Fibroblast of lung (primary cell): ENCODE results near the gene TP63. TPM values are rescaled to one million over a fixed set of nuclear protein-coding genes. Genes with fewer than 3 reads are reported as not detected.
A peak's percentile ranks its signal among the peaks of the same experiment; 100 is the strongest.

ENCODE experiments used
- DNase-seq, 2 donors: peaks; one replicate each; pipeline versions ENCODE4 v3.0.0 to v3.0.0-alpha.2; 2010; ENCODE audit warnings: low read depth in 2 of 2
- H2AFZ ChIP-seq: 2 replicates; pipeline ENCODE4 v1.5.1; 2012; ENCODE audit warnings: low read length, control low read depth, inconsistent platforms
- H3K27ac ChIP-seq: 2 replicates; pipeline ENCODE4 v1.5.1; 2011; ENCODE audit warnings: low read length, control low read depth; ENCODE audit not compliant: insufficient read depth
- H3K27me3 ChIP-seq: 2 replicates; pipeline ENCODE4 v1.5.1; 2011; ENCODE audit warnings: mild to moderate bottlenecking, low read length; ENCODE audit not compliant: control insufficient read depth, insufficient read depth
- H3K36me3 ChIP-seq: 2 replicates; pipeline ENCODE4 v1.5.1; 2011; ENCODE audit warnings: low read length; ENCODE audit not compliant: control insufficient read depth, insufficient read depth
- H3K4me1 ChIP-seq: 2 replicates; pipeline ENCODE4 v1.5.1; 2011; ENCODE audit warnings: low read length; ENCODE audit not compliant: control insufficient read depth, insufficient read depth; ENCODE audit errors: extremely low read depth
- H3K4me2 ChIP-seq: 2 replicates; pipeline ENCODE4 v1.5.1; 2011; ENCODE audit warnings: low read length, control low read depth; ENCODE audit not compliant: insufficient read depth; ENCODE audit errors: extremely low read depth
- H3K4me3 ChIP-seq, 4 experiments: fragments of 200-600 bp in 1 of 4; sonication (generic) in 1 of 4; replicated peaks in 1 of 4; 2 replicates each; pipeline ENCODE4 v1.5.1; 2011 to 2016; ENCODE audit warnings: low read length in 4 of 4, low read depth in 3 of 4, mild to moderate bottlenecking in 3 of 4, control low read depth in 2 of 4, inconsistent platforms in 1 of 4, mixed read lengths in 1 of 4; ENCODE audit not compliant: insufficient read depth in 1 of 4; ENCODE audit errors: control extremely low read depth in 1 of 4
- H3K79me2 ChIP-seq: 2 replicates; pipeline ENCODE4 v1.5.1; 2012; ENCODE audit warnings: mild to moderate bottlenecking, low read length, inconsistent platforms; ENCODE audit not compliant: control insufficient read depth, insufficient read depth
- H3K9ac ChIP-seq: 2 replicates; pipeline ENCODE4 v1.5.1; 2011; ENCODE audit warnings: mild to moderate bottlenecking, low read length, control low read depth; ENCODE audit not compliant: insufficient read depth
- H3K9me3 ChIP-seq: 2 replicates; pipeline ENCODE4 v1.5.1; 2012; ENCODE audit warnings: low read depth, low read length; ENCODE audit not compliant: control insufficient read depth, insufficient read depth
- H4K20me1 ChIP-seq: 2 replicates; pipeline ENCODE4 v1.5.1; 2011; ENCODE audit warnings: low read length; ENCODE audit not compliant: control insufficient read depth, insufficient read depth; ENCODE audit errors: extremely low read depth
- CTCF ChIP-seq, 2 donors: IDR thresholded peaks in 1 of 2; conservative IDR thresholded peaks in 1 of 2; 1 replicate in 1 of 2; 2 replicates in 1 of 2; pipeline ENCODE4 v1.5.1; 2011 to 2012; ENCODE audit warnings: low read length in 2 of 2, control low read depth in 1 of 2, inconsistent platforms in 1 of 2, low read depth in 1 of 2, mild to moderate bottlenecking in 1 of 2
- EZH2 ChIP-seq: IDR thresholded peaks from 2 replicates; pipeline ENCODE4 v1.5.1; 2012; ENCODE audit warnings: low read length, control low read depth, mild to moderate bottlenecking; ENCODE audit errors: missing control alignments
- polyA plus RNA-seq, 2 donors: library from polyadenylated mRNA; depleted of rRNA in 1 of 2; stranded (reverse) in 1 of 2; unstranded in 1 of 2; fragments of >200 nt; gene quantifications; 2 replicates each; pipeline ENCODE4 v1.2.1, GENCODE V29; 2011 to 2012; ENCODE audit warnings: missing spikeins in 1 of 2
- total RNA-seq: library from RNA; depleted of rRNA; stranded (reverse); fragments of >200 nt; gene quantifications from 2 replicates; pipeline ENCODE4 v1.2.1, GENCODE V29; 2014

Gene TP63
- total and polyA plus RNA-seq, 2 donors (not counting 1 experiment from before 2014, with no cell fraction given), result 0.06 TPM; not detected in 1

GRCh38 chr3:189629803-189630455 lies 1.3 kb upstream of the TP63 start:
- H3K4me3 ChIP-seq, result no peak overlapping the region
- H3K9me3 ChIP-seq, result no peaks in the 10 kb centered on the region
- peak in 1 of 2 donors; percentile 9 for DNase-seq
- TF ChIP-seq EZH2, result no peak
- TF ChIP-seq CTCF (conservative IDR thresholded peaks at IDR 0.05 in 1 of 2, IDR thresholded peaks at IDR 0.05 in 1 of 2; ENCODE audit: low read depth in 1 of 2, low read length in 2 of 2), result no peak
- H3K9ac ChIP-seq, result no peak overlapping the region
- no peak overlapping the region for H3K27ac ChIP-seq
- H3K27me3 ChIP-seq, result no peaks in the 10 kb centered on the region
- no peaks in the 10 kb centered on the region for H3K4me1 ChIP-seq
- no peaks in the 10 kb centered on the region for H3K79me2 ChIP-seq
- no peaks in the 10 kb centered on the region for H4K20me1 ChIP-seq
- no peaks in the 10 kb centered on the region for H3K36me3 ChIP-seq
- no peak overlapping the region for H2AFZ ChIP-seq
- H3K4me2 ChIP-seq, result no peak overlapping the region

GRCh38 chr3:189630767-189631372 lies 319 bp upstream of the TP63 start:
- Histone ChIP-seq H3K9ac (no peak overlapping the region), H3K27ac (no peak overlapping the region), H3K79me2 (no peaks in the 10 kb centered on the region), H3K9me3 (no peaks in the 10 kb centered on the region), H4K20me1 (no peaks in the 10 kb centered on the region), H2AFZ (peak overlapping the region; percentile 6), H3K4me2 (no peak overlapping the region), H3K36me3 (no peaks in the 10 kb centered on the region), H3K4me1 (no peaks in the 10 kb centered on the region), H3K27me3 (no peaks in the 10 kb centered on the region), H3K4me3 (no peak overlapping the region)
- TF ChIP-seq CTCF (conservative IDR thresholded peaks at IDR 0.05 in 1 of 2, IDR thresholded peaks at IDR 0.05 in 1 of 2; ENCODE audit: low read depth in 1 of 2, low read length in 2 of 2) (no peak), EZH2 (no peak)
- DNase-seq, result no peak

- no peaks in the 10 kb centered on the region for H3K79me2 ChIP-seq
- no peaks in the 10 kb centered on the region for H3K9me3 ChIP-seq
- no peak overlapping the region for H2AFZ ChIP-seq
- H4K20me1 ChIP-seq, result no peaks in the 10 kb centered on the region
- no peak overlapping the region for H3K4me3 ChIP-seq
- H3K9ac ChIP-seq, result no peak overlapping the region
- no peak overlapping the region for H3K4me2 ChIP-seq
- no peaks in the 10 kb centered on the region for H3K27me3 ChIP-seq
- no peak overlapping the region for H3K27ac ChIP-seq
- H3K4me1 ChIP-seq, result no peaks in the 10 kb centered on the region
- no peak for DNase-seq
- TF ChIP-seq CTCF (conservative IDR thresholded peaks at IDR 0.05 in 1 of 2, IDR thresholded peaks at IDR 0.05 in 1 of 2; ENCODE audit: low read depth in 1 of 2, low read length in 2 of 2), result no peak
- no peak for TF ChIP-seq EZH2
- H3K36me3 ChIP-seq, result no peaks in the 10 kb centered on the region
Observed at GRCh38 chr3:189631409-189631808, 220 bp downstream of the TP63 start.
